ENCODE data around the gene IRX4. TPM values are rescaled to one million over a fixed set of nuclear protein-coding genes. Genes with fewer than 3 reads are reported as not detected.

Gene IRX4
- total and polyA plus RNA-seq, 2 experiments from 2014 or later, result 0.82 to 1.7 TPM

GRCh38 chr5:1832511-1833250 lies 50.0 kb downstream of the IRX4 start (continued):
- no peak for TF ChIP-seq ZNF462 (CRISPR knock-in tag; IDR thresholded peaks at IDR 0.05)
- no peak for TF ChIP-seq STAT1 (IDR thresholded peaks at IDR 0.05; ENCODE audit: unreplicated experiment)
- no peak for TF ChIP-seq ZNF331 (CRISPR knock-in tag; IDR thresholded peaks at IDR 0.05; ENCODE audit: low read depth)

GRCh38 chr5:1831677-1832313 lies 50.9 kb downstream of the IRX4 start:
- Histone ChIP-seq H3K27me3 (ENCODE audit: insufficient read depth) (no peaks in the 10 kb centered on the region), H3K36me3 (ENCODE audit: insufficient read depth) (no peaks in the 10 kb centered on the region), H3K4me1 (ENCODE audit: insufficient read depth) (peaks cover 20% of the 10 kb centered on the region), H3K79me2 (replicated peaks; ENCODE audit: insufficient read depth) (no peaks in the 10 kb centered on the region), H4K20me1 (replicated peaks; ENCODE audit: insufficient read depth) (peaks cover 4% of the 10 kb centered on the region; the same call in 1 of the 2 replicates), H3K27ac (ENCODE audit: low read depth) (no peak overlapping the region), H3K4me3 (no peak overlapping the region), H3F3A (replicated peaks; ENCODE audit: low read depth) (no peaks in the 10 kb centered on the region), H3K9me2 (ENCODE audit: insufficient read depth) (no peaks in the 10 kb centered on the region), H3K4me2 (peak overlapping the region; percentile 48; the same call in 1 of the 2 replicates), H2AFZ (no peak overlapping the region)
- TF ChIP-seq NANOG (IDR thresholded peaks at IDR 0.05; ENCODE audit: borderline replicate concordance), result no peak
- no peak for TF ChIP-seq ZNF462 (CRISPR knock-in tag; IDR thresholded peaks at IDR 0.05)
- no peak for TF ChIP-seq ZNF331 (CRISPR knock-in tag; IDR thresholded peaks at IDR 0.05; ENCODE audit: low read depth)
- Mint-ChIP-seq H3K9me3 (no peaks in the 10 kb centered on the region), H3K27me3 (ENCODE audit: insufficient read depth, low read depth, poor library complexity) (peaks cover 18% of the 10 kb centered on the region), H3K4me1 (peaks cover 53% of the 10 kb centered on the region), H3K36me3 (ENCODE audit: low read depth) (no peaks in the 10 kb centered on the region), H3K4me3 (peak overlapping the region; percentile 3; the same call in 1 of the 3 replicates), H3K27ac (no peak overlapping the region)
- ATAC-seq, result peak; percentile 36
- peak; percentile 39 for DNase-seq (ENCODE audit: low spot score)

All from GM23338 (cell line).